ENCODE measurements around the gene PEAK3. TPM values are rescaled to one million over a fixed set of nuclear protein-coding genes. Genes with fewer than 3 reads are reported as not detected.
A peak's percentile ranks its signal among the peaks of the same experiment; 100 is the strongest.

The PEAK3 gene
- total and polyA plus RNA-seq, 8 donors, result 0.07 to 8.5 (median 0.16) TPM

DNA sequence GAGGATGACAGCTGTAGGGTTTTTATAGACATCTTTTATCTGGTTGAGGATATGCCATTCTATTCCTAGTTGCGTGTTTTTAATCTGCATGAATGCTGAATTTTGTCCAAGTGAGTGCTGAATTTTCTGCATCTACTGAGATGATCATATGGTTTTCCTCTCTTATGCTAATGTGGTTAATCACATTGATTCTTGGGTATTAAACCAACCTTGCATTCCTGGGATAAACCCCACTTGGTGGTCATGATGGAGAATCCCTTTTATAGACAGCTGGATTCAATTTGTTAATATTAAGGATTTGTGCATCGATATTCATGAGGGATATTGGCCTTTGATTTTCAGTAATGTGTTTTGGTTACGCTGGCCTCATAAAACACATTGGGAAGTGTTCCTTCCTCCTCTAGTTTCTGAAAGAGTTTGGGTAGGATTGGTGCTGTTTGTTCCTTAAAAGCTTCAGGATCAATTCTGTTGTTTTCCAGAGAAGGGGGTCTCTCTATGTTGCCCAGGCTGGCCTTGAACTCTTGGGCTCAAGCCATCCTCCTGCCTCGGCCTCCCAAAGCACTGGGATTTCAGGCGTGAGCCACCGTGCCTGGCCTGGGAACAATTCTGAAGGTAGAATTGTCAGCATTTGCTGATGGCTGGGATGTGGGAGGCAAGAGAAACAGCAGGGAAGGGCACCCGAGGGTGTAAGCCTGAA, 33.3 kb upstream of the PEAK3 start:
- no peak overlapping the region for H3K4me3 ChIP-seq
- peaks cover 0 to 7% of the 10 kb centered on the region in 2 donors for H3K9me3 ChIP-seq
- peaks cover 20 to 38% of the 10 kb centered on the region in 2 donors for H3K27me3 ChIP-seq
- intact Hi-C loops (cut with DNase I), result no loop called here
- H3K36me3 ChIP-seq, result no peaks in the 10 kb centered on the region
- peaks cover 0 to 9% of the 10 kb centered on the region in 2 donors for H3K4me1 ChIP-seq
- no peak for ATAC-seq
- TF ChIP-seq, protein P1, sequence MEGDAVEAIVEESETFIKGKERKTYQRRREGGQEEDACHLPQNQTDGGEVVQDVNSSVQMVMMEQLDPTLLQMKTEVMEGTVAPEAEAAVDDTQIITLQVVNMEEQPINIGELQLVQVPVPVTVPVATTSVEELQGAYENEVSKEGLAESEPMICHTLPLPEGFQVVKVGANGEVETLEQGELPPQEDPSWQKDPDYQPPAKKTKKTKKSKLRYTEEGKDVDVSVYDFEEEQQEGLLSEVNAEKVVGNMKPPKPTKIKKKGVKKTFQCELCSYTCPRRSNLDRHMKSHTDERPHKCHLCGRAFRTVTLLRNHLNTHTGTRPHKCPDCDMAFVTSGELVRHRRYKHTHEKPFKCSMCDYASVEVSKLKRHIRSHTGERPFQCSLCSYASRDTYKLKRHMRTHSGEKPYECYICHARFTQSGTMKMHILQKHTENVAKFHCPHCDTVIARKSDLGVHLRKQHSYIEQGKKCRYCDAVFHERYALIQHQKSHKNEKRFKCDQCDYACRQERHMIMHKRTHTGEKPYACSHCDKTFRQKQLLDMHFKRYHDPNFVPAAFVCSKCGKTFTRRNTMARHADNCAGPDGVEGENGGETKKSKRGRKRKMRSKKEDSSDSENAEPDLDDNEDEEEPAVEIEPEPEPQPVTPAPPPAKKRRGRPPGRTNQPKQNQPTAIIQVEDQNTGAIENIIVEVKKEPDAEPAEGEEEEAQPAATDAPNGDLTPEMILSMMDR (IDR thresholded peaks at IDR 0.05), result no peak
- peak overlapping the region in 1 of 2 donors; percentile 53 for H3K27ac ChIP-seq
- DNase-seq, result no peak

DNA sequence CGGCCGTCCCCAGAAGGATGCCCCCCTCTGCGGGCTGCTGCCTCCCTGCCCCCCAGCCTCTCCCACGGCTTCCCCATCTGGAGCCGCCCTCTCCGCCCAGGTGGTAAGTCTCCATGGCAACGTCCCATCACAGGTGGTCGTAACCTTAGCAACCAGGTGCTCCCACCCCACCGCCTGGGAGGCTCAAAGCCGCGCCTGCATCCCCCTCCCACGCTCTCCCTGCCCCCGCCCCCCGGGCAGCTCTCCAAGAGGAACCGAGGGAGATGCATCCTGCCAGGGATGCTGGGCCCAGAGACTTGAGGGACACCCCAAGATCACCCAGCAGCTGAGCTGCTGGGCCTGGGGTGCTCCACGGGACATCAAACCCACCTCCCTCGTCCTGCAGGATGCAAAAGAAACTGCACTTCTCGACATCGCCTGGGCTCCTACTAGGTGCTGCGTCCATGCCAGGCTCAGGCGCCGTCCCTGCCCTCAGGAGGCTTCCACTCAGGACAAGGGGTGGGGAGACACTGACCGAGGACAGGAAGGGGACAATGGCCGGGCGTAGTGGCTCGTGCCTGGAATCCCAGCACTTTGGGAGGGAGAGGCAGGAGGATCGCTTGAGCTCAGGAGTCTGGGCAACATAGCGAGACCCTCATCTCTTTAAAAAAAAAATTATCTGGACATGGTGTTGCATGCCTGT, 31.0 kb upstream of the PEAK3 start:
- peak in 1 of 4 donors; percentile 59 for DNase-seq
- Histone ChIP-seq H3K4me3 (no peak overlapping the region), H3K27me3 (peaks cover 32 to 61% of the 10 kb centered on the region in 2 donors), H3K4me1 (peaks cover 0 to 13% of the 10 kb centered on the region in 2 donors), H3K9me3 (peaks cover 0 to 7% of the 10 kb centered on the region in 2 donors), H3K27ac (no peak overlapping the region), H3K36me3 (no peaks in the 10 kb centered on the region)
- no peak for ATAC-seq
- intact Hi-C loops (cut with DNase I), result no loop called here
- TF ChIP-seq, protein P1 (IDR thresholded peaks at IDR 0.05), result no peak

DNA sequence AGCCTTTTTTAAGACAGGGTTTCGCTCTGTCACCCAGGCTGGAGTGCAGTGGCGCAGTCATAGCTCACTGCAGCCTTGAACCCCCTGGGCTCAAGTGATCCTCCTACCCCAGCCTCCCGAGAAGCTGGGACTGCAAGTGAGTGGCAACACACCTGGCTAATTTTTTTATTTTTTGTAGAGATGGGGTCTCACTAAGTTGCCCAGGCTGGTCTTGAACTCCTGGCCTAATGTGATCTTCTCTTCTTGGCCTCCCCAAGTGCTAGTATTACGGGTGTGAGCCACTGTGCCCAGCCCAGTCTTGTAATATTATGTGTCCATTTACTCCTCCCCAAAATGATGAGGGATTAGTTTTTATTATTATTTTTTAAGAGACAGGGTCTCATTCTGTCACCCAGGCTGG, 29.1 kb upstream of the PEAK3 start:
- ATAC-seq (no peak), DNase-seq (no peak)
- Histone ChIP-seq H3K27me3 (peaks cover 46 to 79% of the 10 kb centered on the region in 2 donors), H3K4me1 (peaks cover 0 to 17% of the 10 kb centered on the region in 2 donors), H3K9me3 (peaks cover 0 to 7% of the 10 kb centered on the region in 2 donors), H3K27ac (no peak overlapping the region), H3K4me3 (no peak overlapping the region), H3K36me3 (no peaks in the 10 kb centered on the region)
- intact Hi-C loops (cut with DNase I), result no loop called here
- TF ChIP-seq, protein P1 (IDR thresholded peaks at IDR 0.05), result no peak

DNA sequence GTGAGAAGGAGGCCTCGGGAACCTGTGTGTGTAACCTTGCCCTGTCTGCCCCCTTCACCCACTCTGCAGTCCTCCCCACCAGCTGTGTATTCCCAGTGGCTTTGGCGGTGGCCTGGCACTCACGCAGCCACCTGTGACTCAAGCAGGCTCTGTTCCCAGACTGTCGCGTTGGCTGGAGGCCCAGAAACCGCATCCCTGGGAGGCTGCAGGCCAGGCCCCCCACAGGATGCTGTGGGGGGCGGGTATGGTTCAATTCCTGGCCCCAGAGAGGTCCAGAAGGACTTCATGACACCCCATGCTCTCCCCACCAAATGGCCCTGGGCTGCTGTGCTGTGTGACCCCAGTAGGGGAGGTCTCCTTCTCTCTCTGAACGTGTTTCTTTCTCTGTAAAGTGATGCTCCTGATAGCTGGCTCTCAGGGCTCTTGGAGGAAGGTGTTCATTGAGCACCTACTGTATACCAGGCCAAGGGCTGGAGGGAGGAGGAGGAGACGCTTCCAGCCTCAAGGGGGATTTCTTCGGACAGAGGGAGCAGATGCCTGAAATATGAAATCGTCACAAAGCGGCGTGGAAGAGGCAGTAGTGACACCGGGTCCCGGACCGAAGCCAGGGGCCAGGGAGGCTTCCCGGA, 27.9 kb upstream of the PEAK3 start:
- Histone ChIP-seq H3K4me3 (no peak overlapping the region), H3K9me3 (peaks cover 0 to under 1% of the 10 kb centered on the region in 2 donors), H3K36me3 (no peaks in the 10 kb centered on the region), H3K27me3 (peaks cover 46 to 91% of the 10 kb centered on the region in 2 donors), H3K4me1 (peaks cover 0 to 11% of the 10 kb centered on the region in 2 donors), H3K27ac (no peak overlapping the region)
- peak in 1 of 4 donors; percentile 60 for DNase-seq
- TF ChIP-seq, protein P1 (IDR thresholded peaks at IDR 0.05), result no peak
- intact Hi-C loops (cut with DNase I), result no loop called here
- ATAC-seq, result no peak

DNA sequence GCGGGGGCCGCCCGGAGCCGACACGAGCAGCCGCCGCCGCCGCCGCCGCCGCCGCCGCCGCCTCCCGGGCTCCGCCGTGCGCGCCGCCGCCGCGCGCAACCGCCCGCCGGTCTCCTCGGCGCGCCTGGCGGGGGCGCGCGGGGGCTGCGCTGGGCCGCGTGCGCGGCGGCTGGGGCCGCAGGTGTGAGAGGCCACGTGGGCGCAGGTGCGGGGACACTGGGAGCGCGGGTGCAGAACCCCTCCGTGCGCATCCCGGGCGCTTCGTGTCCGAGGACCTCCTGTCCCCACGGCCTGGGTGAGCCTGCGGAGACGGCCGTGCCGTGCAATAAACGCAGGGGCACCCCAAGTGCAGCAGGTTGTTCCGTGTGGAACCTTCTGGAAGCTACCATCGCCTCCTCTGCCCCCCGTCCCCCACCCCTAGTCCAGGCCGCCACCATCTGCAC, 26.2 kb upstream of the PEAK3 start, which contains the start of gene LINGO3:
Gene LINGO3, minus strand, starts transcription at position 41 of the 443 bp plus-strand sequence. CDS start 16,378 bp downstream, outside the sequence.
- intact Hi-C loops (cut with DNase I), result no loop called here
- Histone ChIP-seq H3K9me3 (no peaks in the 10 kb centered on the region), H3K27ac (no peak within 1 kb of the TSS), H3K27me3 (peaks cover 46 to 99% of the 10 kb centered on the region in 2 donors), H3K4me3 (no peak within 1 kb of the TSS), H3K4me1 (peaks cover 0 to 17% of the 10 kb centered on the region in 2 donors), H3K36me3 (no peaks in the 10 kb centered on the region)
- peak in 1 of 4 donors; percentile 69 for DNase-seq
- TF ChIP-seq, protein P1 (IDR thresholded peaks at IDR 0.05), result no peak
- ATAC-seq, result no peak

Measured in left lung (tissue), 10 donors.